ENCODE results near the gene LIMS1.

DNA sequence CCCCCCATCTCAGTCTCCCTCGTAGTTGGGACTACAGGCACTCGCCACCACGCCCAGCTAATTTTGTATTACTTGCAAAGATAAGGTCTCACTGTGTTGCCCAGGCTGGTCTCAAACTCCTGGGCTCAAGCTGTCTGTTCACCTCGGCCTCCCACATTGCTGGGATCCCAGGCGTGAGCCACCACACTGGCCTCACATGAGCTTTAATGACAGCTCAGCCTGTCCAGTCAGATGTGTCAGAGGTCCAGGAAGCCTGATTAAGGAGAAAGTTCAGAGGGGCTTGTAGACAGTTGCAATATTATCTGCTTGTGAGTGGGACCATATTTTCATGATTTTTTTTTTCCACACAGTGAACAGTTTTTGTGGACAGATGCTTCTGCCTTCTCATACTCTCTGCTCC, 82.0 kb downstream of the LIMS1 start:
- TF ChIP-seq CTCF (IDR thresholded peaks at IDR 0.05 in 8 of 11, conservative IDR thresholded peaks at IDR 0.05 in 3 of 11) = no peak
- no peak for TF ChIP-seq POLR2A (IDR thresholded peaks at IDR 0.05)
